GM21390 (cell line): Measurements from ENCODE around the gene SH3TC1.

ENCODE experiments used
- ATAC-seq: cut with Tn5 transposase; IDR thresholded peaks from one replicate; pipeline ENCODE4 v1.9.1; 2021; ENCODE audit not compliant: unreplicated experiment

SH3TC1 gene

DNA sequence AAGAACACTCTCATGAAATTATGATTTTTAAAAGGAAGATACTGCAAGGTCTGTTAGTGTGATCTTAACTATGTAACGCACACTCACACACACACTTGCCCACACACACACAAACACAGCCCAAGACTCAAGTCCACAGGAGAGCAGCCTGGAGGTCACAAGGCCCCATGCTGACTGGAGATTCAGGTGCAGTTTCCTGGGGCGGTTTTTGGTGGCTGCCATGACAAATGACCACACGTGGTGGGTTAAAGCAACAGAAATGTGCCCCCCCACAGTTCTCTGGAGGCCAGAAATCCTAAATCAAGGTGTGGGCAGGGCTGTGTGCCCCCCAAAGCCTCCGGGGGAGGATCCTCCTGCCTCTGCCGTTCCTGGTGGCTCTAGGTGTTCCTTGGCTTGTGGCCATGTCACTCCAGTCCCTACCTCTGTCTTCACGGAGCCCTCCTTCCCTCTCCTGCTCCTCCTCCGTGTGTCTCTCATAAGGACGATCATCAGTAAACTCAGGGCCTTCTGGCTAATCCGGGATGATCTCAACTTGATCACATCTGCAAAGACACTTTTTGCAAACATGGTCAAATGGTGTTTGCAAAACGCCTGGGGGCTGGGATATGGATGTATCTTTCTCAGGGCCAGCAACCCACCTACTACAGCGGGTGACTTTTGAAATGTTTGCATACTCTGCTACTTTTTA lies 60.8 kb downstream of the SH3TC1 start:
- no peak for ATAC-seq

- ATAC-seq = no peak
Measured at GRCh38 chr4:8260656-8261111, 61.6 kb downstream of the SH3TC1 start.

- ATAC-seq = no peak
Measured at GRCh38 chr4:8261851-8262535, 62.9 kb downstream of the SH3TC1 start.

DNA sequence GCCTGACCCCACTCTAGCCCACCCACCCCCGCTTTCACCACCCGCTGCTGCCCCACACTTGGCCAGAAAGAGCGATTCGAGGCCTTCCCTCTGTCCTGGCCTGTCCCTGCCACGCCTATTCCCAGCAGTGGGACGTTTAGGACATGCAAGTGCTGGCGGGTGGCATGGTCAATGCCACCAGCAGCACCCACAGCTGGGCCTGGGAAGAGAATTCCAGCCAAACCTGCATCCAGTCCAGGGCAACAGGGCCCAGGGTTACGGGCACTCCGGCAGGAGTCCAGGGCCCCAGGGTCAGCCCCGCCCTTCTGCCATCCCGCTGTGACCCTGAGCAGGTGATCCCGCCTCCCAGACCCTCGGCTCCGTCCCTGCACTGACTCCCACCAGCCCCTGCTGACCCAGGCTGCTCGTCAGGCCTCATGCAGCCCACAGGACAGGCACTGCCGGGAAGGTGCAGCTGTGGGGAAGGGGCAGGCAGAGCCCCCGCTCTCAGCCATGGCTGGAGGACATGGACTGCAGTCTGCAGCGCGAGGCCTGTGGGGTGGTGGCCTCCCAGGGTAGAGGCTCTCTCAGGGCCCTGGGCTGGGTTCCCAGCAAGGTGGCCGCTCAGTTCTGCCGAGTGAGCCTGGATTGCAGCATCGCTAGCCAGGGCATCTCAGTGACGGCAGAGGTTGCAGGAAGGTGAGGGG lies 63.7 kb downstream of the SH3TC1 start:
- no peak for ATAC-seq

DNA sequence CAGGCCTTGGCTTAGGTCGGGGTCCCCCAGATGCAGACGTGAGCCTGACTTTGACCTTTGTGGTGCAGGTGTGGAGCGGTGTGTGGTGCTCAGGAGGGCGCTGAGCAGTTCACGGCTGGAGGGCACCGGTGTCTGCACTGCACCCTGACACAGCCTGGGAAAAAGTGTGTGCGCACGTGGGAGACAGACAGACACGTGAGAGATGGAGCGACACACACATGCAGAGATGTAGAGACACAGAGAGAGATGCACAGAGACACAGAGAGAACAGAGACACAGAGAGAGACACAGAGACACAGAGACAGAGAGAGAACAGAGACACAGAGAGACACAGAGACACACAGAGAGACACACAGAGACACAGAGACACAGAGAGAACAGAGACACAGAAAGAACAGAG lies 64.3 kb downstream of the SH3TC1 start:
- ATAC-seq = no peak

- ATAC-seq = no peak
Measured at GRCh38 chr4:8264106-8264505, 65.0 kb downstream of the SH3TC1 start.

GRCh38 chr4:8265171-8265929 lies 66.3 kb downstream of the SH3TC1 start:
- ATAC-seq = no peak

DNA sequence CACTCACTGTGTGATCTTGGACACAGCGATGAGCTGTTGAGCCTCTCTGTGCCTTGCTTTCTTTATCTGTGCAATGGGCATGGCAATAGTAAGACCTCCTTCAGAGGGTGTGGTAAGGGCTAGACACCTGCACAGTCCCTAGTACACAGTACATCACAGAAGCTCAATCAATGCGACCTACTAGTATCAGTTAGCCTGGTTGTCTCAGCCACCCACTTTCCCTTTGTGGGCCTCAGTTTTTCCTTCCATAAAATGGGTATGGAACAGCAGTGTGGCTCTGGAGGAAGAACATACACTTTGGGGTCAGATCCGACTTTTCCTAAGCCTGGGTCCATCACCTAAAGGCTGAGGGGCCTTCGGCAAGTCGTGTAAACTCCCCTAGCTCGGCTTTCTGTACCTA lies 67.0 kb downstream of the SH3TC1 start:
- no peak for ATAC-seq

GRCh38 chr4:8266508-8266907 lies 67.4 kb downstream of the SH3TC1 start:
- no peak for ATAC-seq

GRCh38 chr4:8267077-8267476 lies 68.0 kb downstream of the SH3TC1 start:
- no peak for ATAC-seq

- no peak for ATAC-seq
Measured at GRCh38 chr4:8268211-8268610, 69.1 kb downstream of the SH3TC1 start.

DNA sequence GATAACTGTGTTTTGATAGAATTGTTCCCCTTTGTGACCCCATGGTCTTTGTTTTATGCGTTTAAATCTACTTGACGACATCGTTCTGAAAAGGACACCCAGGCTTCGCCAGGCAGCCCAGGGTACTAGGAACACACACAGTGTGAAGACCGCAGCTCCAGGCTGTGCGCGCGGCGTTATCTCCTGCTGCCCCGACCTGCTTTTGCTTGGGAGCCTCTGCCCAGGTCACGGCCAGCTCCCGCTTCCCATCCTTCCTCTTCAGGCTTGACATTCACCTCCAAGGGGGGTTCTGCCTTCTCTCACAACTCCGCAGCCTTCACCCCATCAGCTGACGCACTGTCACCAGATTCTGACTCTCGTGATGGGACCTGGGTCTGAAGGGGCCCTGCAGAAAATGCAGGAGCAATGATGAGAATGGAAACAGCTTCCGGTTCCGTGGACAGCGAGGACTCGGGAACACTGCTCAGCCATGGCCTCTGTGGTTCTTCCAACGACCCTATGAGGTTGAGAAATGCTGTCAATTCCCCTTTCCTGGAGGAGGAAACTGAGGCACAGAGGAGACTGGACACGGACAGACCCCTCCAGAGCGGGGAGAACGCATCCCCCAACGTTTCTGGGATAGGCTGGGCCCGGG lies 69.9 kb downstream of the SH3TC1 start:
- ATAC-seq = no peak

GRCh38 chr4:8269535-8270417 lies 70.7 kb downstream of the SH3TC1 start, which contains the start of gene HTRA3:
Gene HTRA3, plus strand, starts transcription at chr4:8269754. Its CDS starts 215 bp downstream, at chr4:8269969.
- ATAC-seq = no peak

- no peak for ATAC-seq
Measured at GRCh38 chr4:8270418-8270771, 71.3 kb downstream of the SH3TC1 start.

- no peak for ATAC-seq
Measured at GRCh38 chr4:8270912-8271815, 72.1 kb downstream of the SH3TC1 start.

- ATAC-seq = no peak
Measured at GRCh38 chr4:8271821-8272220, 72.7 kb downstream of the SH3TC1 start.

GRCh38 chr4:8272472-8273428 lies 73.7 kb downstream of the SH3TC1 start:
- ATAC-seq = no peak

DNA sequence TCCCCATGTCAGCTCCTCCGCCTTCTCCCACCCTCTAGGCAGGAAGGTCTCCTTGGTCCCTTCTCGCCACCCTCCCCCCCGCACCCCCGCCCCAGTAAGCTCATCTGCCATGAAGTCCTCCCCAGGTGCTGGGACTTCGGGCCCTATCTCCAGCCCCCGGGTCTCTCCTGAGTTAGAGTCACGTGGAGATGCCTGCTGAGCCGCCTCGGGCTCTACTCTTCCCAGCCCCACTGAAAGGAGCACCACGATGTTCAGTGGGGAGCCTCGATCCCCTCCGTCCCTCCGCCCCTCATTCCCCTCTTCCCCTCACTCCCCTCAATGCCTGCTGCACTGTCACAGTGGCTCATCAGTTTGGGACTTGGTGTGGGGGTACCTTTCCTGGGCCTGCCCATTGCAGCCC lies 74.4 kb downstream of the SH3TC1 start:
- ATAC-seq = no peak
